GM18861 (cell line): ENCODE results near the gene ASGR1.
A peak's percentile ranks its signal among the peaks of the same experiment; 100 is the strongest.
"Not testable (repeated sequence)": the region's sequence is repeated elsewhere in the genome, so short reads cannot be mapped to it uniquely, and the experiment has no call there.

Source experiments
- ATAC-seq: cut with Tn5 transposase; IDR thresholded peaks from one replicate; pipeline ENCODE4 v1.9.1; 2021; ENCODE audit not compliant: unreplicated experiment

The ASGR1 gene

DNA sequence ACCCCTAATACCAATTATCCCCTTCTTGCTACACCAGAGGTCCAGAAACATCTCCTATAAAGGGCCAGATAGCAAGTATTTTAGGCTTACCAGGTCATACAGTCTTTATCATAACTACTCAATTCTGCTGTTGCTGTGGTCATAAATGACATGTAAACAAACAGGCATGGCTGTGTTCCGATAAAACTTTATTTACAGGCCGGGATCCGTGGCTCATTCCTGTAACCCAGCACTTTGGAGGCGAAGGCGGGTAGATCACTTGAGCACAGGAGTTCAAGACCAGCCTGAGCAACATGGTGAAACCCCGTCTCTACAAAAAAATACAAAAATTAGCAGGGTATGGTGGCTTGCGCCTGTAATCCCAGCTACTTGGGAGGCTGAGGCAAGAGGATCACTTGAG is 12.3 kb downstream of the ASGR1 start:
- no peak for ATAC-seq

DNA sequence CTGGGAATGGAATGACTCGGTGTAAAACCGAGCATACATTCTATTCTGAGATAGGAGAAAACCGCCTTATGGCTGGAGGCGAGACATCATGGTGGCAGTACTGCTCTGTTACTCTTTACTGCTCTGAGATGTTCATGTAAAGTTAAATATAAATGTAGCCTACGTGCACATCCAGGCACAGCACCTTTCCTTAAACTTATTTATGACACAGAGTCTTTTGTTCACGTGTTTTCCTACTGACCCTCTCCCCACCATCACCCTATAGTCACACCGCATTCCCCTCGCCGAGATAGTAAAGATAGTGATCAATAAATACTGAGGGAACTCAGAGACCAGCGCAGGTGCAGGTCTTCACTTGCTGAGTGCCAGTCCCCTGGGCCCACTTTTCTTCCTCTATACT is 19.6 kb downstream of the ASGR1 start:
- not testable (repeated sequence) for ATAC-seq

DNA sequence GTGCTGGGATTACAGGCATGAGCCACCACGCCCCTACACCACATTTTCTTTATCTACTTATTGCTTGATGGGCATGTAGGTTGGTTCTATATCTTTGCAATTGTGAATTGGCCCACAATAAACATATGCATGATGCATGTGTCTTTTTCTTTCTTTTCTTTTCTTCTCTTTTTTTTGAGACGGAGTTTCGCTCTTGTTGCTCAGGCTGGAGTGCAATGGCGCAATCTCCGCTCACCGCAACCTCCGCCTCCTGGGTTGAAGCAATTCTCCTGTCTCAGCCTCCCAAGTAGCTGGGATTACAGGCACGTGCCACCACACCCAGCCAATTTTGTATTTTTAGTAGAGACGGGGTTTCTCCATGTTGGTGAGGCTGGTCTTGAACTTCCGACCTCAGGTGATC is 20.7 kb downstream of the ASGR1 start:
- not testable (repeated sequence) for ATAC-seq

DNA sequence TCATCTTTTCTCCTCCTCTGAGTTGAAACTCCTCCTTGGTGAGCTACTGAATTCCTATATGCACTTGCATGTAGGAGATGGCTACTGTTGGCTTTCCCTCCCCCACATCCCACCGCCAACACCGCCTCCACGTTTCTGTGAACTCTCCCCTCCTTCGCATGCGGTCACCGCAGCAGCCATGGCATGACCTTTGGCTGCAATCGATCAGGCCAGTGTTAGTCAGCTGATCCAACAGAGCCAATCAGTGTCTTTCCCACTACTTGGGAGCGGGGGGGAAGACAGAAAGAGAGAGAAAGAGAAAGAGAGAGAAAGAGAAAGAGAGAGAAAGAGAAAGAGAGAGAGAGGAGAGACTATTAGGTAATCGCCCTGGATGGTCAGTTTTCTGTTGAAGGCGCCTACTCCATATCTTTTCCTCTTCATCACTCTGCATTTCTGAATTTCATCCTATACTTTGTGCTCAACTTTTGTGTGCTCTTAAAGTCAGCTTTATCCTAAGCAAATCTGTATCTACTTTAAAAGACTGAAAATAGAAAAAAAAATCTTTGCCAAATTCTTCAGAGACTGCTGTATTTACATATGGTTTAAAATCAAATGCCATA is 22.7 kb downstream of the ASGR1 start:
- no peak for ATAC-seq

DNA sequence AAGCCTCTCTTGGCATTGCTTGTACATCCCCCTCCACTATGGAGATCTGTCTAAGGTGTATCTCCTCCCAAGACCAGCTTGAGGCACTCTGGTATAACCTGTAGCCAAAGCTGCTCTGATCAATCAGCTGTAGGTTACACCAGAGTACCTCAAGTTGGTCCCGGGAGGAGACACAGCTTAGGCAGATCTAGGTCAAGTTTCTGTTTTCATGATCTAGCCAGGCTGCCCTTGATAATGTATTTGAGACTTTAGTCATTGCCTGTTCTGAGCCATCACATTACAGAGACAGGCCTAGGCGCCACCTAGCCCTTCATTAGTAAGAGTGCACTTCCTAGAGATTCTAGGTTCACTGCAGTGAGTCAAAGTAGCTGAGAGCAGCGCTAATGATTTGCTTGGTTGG is 31.4 kb downstream of the ASGR1 start:
- no peak for ATAC-seq

DNA sequence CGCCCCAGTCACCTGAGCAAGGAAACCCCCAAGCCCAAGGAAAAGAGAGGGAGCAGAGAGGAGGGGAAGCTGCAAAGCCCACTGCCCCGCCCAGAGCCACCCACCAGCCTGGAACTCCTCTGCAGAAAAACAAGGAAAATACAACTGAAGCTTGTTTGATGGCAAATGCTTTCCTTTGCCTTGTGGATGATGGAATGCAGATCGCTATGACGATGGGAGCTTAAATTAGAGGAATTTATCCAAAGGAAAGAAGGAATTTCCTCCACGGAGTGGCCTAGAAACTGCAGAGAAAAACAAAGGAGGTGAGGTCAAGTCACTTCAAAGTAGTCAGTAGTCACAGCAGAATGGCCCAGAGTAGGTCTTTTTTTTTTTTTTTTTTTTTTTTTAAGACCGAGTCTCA is 33.1 kb downstream of the ASGR1 start:
- ATAC-seq: no peak

DNA sequence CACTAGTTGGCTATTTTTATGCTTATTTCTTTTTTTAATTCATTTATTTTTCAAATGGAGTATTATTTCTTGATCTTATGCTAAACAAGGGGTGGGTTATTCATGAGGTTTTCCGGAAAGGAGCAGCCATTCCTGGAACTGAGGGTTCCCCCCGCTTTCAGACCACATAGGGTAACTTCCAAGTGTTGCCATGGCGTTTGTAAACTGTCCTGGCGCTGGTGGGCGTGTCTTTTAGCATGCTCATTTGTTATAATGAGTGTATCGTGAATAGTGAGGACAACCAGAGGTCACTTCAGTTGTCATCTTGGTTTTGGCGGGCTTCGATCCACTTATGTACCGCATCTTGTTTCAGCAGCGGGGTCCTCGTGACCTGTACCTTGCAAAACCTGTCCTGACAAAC is 35.0 kb downstream of the ASGR1 start:
- no peak for ATAC-seq

DNA sequence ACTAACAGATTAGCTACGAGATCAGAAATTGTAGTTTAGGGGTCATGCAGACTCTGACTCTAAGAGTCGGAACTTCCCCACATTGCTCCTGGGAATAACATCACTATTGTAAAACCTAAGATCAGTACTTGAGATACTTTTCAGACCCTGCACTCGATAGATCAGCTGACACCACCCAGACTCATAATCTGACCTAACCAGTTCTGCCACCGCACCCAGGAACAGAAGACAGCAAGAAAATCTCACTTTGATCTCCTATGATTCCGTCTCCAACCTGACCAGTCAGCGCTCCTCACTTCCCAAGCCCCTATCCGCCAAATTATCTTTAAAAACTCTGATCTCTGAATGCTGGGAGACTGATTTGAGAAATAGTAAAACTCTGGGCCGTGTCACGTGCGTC is 37.3 kb downstream of the ASGR1 start:
- ATAC-seq: no peak

DNA sequence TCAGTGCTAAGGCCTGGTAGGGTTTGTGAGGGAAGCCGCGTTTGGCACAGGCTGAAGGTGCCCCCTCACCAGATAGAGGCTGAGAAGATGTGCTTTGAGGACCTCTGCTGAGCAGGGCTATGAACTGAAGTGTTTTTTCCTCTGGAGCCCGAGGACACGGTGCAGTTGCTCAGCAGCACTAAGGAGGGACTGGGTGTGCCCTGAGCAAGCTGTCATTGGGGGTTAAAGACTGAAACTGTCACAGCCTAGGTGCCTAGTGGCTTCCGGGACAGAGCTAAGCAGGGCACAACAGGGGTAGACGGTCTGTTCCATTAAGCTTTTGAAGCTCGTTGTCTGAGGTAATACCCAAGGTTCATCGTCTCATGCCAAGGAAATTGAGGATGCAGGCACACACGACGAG is 39.8 kb downstream of the ASGR1 start:
- no peak for ATAC-seq

DNA sequence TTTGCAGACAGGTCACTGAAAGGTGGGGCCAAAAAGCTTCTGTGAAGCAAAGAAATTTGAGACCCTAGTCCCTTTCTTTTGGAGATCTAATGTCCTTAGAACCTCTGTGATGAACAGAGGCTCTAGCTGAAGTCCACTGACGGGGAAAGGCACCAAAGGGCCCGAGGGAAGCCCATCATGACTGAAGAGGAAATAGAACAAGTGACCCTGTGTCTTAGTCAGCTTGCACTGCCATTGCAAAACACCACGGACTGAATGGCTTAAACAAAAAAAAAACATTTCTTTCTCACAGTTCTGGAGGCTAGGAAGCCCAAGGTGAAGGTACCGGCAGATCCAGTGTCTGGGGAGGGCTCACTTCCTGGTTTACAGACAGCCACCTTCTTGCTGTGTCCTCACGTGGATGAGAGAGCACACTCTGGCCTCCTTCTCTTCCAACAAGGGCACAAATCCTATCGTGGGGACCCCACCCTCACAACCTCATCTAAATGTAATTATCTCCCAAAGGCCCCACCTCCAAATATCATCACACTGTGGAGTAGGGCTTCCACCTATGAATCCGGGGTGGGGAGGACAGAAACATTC is 40.3 kb downstream of the ASGR1 start:
- ATAC-seq: no peak

DNA sequence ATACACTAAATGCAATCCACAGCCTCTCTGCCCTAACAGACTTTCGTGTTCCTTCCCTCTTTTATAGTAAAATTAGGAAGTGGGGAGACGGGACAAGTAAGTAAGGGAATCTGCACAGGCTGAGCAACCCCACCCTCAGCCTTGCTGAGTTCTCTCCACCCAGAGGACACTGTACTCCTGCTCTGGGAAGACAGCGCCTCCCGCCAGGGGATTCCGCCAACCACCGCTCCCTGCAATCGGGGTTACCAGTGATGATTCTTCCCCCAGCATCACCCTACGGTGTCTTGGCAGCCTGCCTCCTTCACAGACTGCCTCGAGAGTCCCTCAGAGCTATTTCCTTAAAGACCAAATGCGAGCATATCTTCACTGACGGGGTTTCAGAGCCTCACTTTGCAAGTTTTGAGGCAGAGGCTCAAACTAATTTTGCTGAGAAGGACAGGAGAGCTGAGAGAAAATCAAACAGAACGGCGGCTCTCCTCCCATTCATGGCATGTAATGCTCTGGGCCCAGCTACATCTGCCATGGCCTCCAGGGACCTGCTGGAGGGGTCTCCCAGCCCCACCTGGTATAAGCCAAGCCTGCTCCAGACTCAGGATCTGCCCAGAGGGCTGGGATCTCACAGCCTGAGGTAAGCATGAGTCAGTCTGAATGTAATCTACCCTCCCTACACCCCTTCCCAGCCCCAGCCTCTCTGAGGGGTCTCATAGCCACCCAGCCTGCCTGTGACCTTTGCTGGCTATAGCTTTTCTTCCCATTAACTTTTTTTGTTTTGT is 41.8 kb downstream of the ASGR1 start:
- ATAC-seq: no peak

DNA sequence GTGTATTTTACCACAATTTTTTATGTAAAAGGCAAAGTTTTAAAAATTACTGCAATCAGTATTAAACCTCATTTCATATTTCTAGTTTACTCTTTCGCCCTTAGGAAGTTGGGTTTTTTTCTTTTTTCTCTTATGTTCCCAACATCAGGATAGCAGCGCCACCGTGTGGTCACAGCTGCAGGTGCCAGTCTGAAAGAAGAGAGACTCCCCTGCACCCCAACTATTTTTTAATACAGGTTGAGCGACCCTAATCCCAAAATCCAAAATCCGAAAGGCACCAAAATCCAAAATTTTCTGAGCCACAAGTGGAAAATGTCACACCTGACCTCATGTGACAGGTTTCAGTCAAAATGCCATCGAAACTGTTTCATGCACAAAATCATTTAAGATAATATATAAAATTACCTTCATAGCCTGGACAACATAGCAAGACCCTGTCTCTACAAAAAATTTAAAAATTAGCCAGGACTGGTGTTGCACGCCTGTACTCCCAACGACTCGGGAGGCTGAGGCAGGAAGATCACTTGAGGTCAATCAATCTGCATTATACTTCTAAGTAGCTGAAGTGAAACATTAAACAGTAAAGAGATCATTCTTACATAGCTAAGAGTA is 42.8 kb downstream of the ASGR1 start:
- ATAC-seq: no peak

DNA sequence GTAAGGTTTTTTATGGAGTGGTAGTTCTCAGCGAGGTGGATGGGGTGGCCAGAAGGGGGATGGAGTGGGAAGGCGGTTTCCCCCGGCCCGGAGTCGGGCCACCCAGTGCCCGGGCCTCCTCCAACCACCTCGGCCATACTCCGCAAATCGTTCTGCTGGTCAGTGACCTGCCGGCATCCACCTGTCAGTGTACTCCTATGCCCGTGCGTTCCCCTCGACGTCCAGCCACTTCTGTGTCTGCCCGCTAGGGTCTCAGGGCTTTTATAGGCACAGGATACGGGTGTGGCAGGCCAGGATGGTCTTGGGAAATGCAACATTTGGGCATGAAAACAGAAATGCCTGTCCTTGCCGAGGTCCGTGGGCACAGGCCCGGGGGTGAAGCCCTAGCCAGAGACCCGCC is 45.3 kb downstream of the ASGR1 start:
- no peak for ATAC-seq

DNA sequence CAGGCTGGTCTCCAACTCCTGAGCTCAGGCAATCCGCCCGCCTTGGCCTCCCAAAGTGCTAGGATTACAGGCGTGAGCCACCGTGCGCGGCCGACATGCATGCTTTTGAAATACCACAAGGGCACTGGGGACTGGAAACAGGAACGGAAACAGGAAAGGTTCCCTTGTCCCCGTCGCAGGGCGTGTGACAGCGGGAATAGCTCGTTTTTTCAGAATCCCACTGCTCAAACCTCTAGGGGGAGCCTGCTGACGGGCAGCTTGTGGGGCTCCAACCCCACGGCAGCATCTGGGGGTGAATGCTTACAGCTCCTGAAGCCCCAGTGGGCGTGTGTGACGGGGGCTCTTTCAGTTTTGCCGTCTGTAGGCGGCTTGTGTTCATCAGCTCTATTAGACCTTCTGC is 45.7 kb downstream of the ASGR1 start:
- ATAC-seq: no peak

DNA sequence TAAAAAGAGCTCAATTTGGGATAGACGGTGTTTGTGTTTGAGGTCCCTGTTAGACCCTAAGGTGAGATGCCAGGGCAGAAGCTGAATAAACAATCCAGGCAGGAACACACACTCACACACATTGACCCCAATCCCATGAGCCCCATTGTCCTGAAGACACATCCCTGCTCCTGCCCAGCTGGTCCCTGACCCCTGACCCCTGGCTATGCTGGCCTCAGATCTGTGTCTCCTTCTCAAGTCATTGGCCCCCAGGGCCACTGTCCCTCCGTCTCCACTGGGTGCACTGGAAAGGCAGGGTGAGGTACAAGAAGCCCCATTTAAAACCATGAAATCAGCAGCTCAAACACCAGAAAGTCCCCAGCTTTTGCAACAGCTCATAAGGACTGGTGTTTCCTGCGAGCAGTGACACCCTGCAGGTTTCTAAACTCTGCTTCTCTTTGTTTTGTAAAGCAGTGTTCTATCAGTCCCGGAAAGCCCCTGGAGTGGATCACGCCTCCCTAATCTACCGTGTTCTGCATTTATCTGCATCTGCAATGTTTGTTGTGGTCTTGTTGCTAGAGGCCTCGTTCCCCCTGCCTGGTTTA is 46.6 kb downstream of the ASGR1 start:
- peak; percentile 60 for ATAC-seq

DNA sequence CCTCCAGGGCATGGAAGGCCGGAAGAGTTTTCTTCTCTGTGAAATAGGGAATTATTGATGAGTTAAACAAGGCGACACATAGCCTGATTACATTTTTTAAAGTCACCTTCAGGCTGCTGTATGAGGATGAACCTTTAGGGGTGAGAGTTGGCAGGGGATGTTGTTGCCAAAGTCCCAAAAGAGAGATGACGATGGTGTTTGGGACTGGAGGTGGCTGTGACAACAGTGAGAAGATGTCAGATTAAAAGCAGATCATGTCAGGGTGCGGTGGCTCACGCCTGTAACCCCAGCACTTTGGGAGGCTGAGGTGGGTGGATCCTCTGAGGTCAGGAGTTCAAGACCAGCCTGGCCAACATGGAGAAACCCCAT is 47.8 kb downstream of the ASGR1 start:
- no peak for ATAC-seq

DNA sequence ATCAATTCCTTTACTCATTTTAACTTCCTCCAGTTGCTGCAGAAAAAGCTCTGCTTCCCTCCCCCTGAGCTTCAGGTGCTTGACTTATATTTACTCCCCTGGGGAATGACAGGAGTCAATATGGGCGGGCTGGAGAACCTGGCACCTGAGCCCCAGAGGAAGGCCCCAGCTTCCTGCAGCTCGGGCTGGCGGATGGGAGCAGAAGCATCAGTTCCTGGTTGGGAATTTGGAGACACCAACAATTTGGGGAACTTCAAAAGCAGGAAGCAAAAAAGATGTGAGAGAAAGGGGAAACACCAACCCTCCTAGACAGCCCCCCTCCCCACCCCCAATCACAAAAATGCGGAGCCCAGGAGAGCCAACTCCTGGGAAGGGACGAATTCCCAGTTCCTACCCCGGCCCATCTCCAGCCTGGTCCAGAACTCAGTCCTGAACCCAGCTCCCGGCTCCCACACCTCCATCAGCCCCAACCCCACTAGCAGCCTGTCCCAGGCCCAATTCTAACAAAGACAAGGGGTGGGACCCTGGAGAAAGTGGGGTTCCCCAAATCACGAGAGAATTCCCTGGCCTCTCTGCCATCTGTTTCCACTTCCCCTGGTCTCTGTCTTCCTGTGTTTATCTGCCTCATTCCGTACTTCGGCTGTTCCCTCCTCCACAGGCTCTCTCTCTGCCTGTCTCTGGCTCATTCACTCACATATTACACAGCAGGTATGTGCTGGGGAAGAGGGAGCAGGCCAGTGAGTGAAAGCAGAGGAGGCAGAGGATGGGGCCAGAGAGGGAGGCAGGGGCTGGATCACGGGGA is 48.3 kb downstream of the ASGR1 start:
- ATAC-seq: no peak

DNA sequence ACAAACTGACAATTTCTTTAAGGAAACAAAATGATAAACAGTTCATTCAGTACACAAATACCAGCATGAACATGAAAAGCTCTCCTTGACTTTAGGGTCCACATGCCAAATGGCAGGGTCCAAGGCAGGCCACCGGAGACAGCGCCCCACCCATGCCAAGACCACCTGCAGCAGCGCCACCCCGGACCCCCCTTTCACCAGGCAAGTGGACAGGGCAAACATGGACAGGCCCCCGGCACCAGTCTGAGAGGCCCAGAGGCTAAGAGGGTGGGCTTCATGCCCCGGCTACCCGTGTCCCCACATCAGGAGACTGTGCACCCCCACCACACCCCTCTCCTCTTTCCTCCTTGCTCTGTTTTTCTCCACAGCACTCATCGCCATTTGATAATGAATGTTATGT is 49.9 kb downstream of the ASGR1 start:
- no peak for ATAC-seq

DNA sequence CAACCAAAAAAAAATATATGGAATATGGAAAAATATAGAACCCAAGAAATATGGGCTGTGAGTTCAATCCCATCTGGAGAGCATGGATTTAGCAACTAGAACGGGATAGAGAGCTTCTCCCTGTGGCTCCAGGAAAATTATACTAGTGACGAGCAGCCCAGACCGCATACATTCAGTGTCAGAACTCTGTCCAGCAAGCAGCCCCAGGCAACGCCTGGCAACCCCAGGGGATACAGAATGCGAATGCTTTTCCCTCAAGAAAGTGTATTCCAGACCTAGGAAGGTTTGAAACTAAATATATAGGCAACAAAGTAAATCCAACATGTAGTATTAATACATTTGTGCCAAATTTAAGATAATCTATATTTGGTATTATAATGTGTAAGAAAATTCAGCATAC is 51.0 kb downstream of the ASGR1 start:
- ATAC-seq: no peak

DNA sequence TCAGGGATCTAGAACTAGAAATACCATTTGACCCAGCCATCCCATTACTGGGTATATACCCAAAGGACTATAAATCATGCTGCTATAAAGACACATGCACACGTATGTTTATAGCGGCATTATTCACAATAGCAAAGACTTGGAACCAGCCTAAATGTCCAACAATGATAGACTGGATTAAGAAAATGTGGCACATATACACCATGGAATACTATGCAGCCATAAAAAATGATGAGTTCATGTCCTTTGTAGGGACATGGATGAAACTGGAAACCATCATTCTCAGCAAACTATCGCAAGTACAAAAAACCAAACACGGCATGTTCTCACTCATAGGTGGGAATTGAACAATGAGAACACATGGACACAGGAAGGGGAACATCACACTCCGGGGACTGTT is 51.7 kb downstream of the ASGR1 start:
- not testable (repeated sequence) for ATAC-seq

DNA sequence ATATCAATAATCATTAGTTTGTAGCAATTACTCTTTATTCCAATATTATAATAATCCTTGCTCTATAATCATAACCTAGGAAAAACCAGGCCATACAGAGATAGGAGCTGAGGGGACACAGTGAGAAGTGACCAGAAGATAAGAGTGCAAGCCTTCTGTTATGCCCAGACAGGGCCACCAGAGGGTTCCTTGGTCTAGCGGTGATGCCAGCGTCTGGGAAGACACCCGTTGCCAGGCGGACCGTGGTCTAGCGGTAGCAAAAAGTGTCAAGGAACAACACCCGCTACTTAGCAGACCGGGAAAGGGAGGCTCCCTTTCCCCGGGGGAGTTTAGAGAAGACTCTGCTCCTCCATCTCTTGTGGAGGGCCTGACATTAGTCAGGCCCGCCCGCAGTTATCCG is 52.8 kb downstream of the ASGR1 start:
- not testable (repeated sequence) for ATAC-seq
